Adrenal gland (tissue), 12 donors: Measurements from ENCODE around the gene MCTP2. TPM values are rescaled to one million over a fixed set of nuclear protein-coding genes. Genes with fewer than 3 reads are reported as not detected.

ENCODE experiments used
- DNase-seq, 7 donors: peaks; one replicate each; pipeline ENCODE4 v3.0.0-alpha.2; 2019 to 2020
- H3K27ac ChIP-seq, 5 donors: fragments of 200-600 bp; sonication (generic) in 4 of 5; 1 replicate in 3 of 5; 2 replicates in 2 of 5; pipeline versions ENCODE4 v1.5.1 to v1.8.0; 2016 to 2020; ENCODE audit warnings: mild to moderate bottlenecking in 1 of 5
- H3K27me3 ChIP-seq: fragments of 200-600 bp; 2 replicates; pipeline ENCODE4 v1.8.0; 2021
- H3K36me3 ChIP-seq, 2 donors: fragments of 200-600 bp; replicated peaks in 1 of 2; 1 replicate in 1 of 2; 2 replicates in 1 of 2; pipeline versions ENCODE4 v1.5.1 to v1.8.0; 2018 to 2022
- H3K4me1 ChIP-seq, 2 donors: fragments of 200-600 bp; replicated peaks in 1 of 2; 1 replicate in 1 of 2; 2 replicates in 1 of 2; pipeline versions ENCODE4 v1.5.1 to v1.8.0; 2018 to 2021
- H3K4me3 ChIP-seq, 4 donors: fragments of 200-600 bp; sonication (generic) in 3 of 4; one replicate each; pipeline ENCODE4 v1.5.1; 2016 to 2018
- H3K9me3 ChIP-seq, 3 donors: fragments of 200-600 bp; sonication (generic) in 1 of 3; replicated peaks in 1 of 3; 1 replicate in 2 of 3; 2 replicates in 1 of 3; pipeline versions ENCODE4 v1.5.1 to v1.8.0; 2016 to 2021
- CTCF ChIP-seq, 6 experiments: fragments of 450-650 bp in 4 of 6; fragments of 200-600 bp in 2 of 6; sonication (generic) in 1 of 6; IDR thresholded peaks; 1 replicate in 5 of 6; 2 replicates in 1 of 6; pipeline versions ENCODE4 v1.5.1 to v1.8.0; 2016 to 2021; ENCODE audit warnings: antibody characterized with exemption in 6 of 6, mild to moderate bottlenecking in 2 of 6, moderate library complexity in 1 of 6
- POLR2A ChIP-seq, 2 donors: fragments of 450-650 bp; IDR thresholded peaks; one replicate each; pipeline ENCODE4 v1.6.1; 2017; ENCODE audit warnings: antibody characterized with exemption in 2 of 2, mild to moderate bottlenecking in 2 of 2, moderate library complexity in 1 of 2
- WGBS, 4 donors: extraction: QIAGEN DNeasy Blood & Tissue Kit in 2 of 4; methylation state at CpG; one replicate each; pipeline versions ENCODE4 v1.1.5 to v1.1.7; 2013 to 2017; 5-methylcytosine and 5-hydroxymethylcytosine counted together
- intact Hi-C, 2 donors: fragments of 100-400 bp; cut with DNase I; formaldehyde crosslinking; loops; one replicate each; pipeline versions ENCODE4 v1.14.1 to v1.15.0; 2022 to 2023
- polyA plus RNA-seq, 3 donors: library from polyadenylated mRNA; stranded (reverse); fragments of 200-250 nt in 2 of 3; fragments of 350-450 nt in 1 of 3; fragmentation: Illumina TruSeq in 1 of 3; extraction: RNeasy Lipid Tissue Mini Kit (QIAGEN cat#74804) in 1 of 3; gene quantifications; one replicate each; pipeline ENCODE4 v1.2.3, GENCODE V29; 2013 to 2014
- total RNA-seq, 9 donors: library from RNA; depleted of rRNA in 4 of 9; stranded (reverse); fragments of >200 nt in 4 of 9; fragments of 120-200 nt in 1 of 9; fragmentation: NEBNext Ultra II Directional in 1 of 9; extraction: Animal tissue kit (Norgen Biotek cat#: 25700) in 1 of 9; gene quantifications; one replicate each; pipeline versions ENCODE4 v1.1.0 to v1.2.4, GENCODE V29; 2013 to 2023
- donor health status: healthy with polysubstance abuse.
- donor health status: Bipolar disorder and iron deficiency.
- donor health status: DM: yes; HTN: yes; CAD: no.
- donor health status: DM: no; HTN: no; CAD: no.
- donor health status: DM: no; HTN: no; CAD: no.
- donor health status: DM: yes; HTN: yes; CAD: no.

MCTP2 gene
- total and polyA plus RNA-seq, 12 donors: 2.7 to 21.3 (median 14.4) TPM

GRCh38 chr15:94443186-94443585 is 211.8 kb downstream of the MCTP2 start:
- Histone ChIP-seq H3K4me3 (no peak overlapping the region), H3K27ac (no peak overlapping the region), H3K4me1 (no peaks in the 10 kb centered on the region), H3K36me3 (no peaks in the 10 kb centered on the region), H3K9me3 (no peaks in the 10 kb centered on the region), H3K27me3 (no peaks in the 10 kb centered on the region)
- intact Hi-C loops: no loop called here
- TF ChIP-seq POLR2A (IDR thresholded peaks at IDR 0.05): no peak
- no peak for TF ChIP-seq CTCF (IDR thresholded peaks at IDR 0.05)
- 88 to 95% (median 91%) methylated on average over 5 of the region's 5 CpGs for WGBS, 4 donors
- no peak for DNase-seq

- no peak overlapping the region for H3K4me3 ChIP-seq
- TF ChIP-seq CTCF (IDR thresholded peaks at IDR 0.05) (no peak), POLR2A (IDR thresholded peaks at IDR 0.05) (no peak)
- no peaks in the 10 kb centered on the region for H3K36me3 ChIP-seq
- H3K4me1 ChIP-seq: no peaks in the 10 kb centered on the region
- H3K27me3 ChIP-seq: no peaks in the 10 kb centered on the region
- intact Hi-C loops: no loop called here
- no peaks in the 10 kb centered on the region for H3K9me3 ChIP-seq
- no peak overlapping the region for H3K27ac ChIP-seq
- DNase-seq: no peak
- 81 to 87% (median 83%) methylated on average over 7 of the region's 7 CpGs for WGBS, 4 donors
Observed at GRCh38 chr15:94445566-94446160, 214.3 kb downstream of the MCTP2 start.

- Histone ChIP-seq H3K4me3 (no peak overlapping the region), H3K27me3 (no peaks in the 10 kb centered on the region), H3K9me3 (no peaks in the 10 kb centered on the region), H3K4me1 (no peaks in the 10 kb centered on the region), H3K27ac (no peak overlapping the region), H3K36me3 (no peaks in the 10 kb centered on the region)
- intact Hi-C loops: no loop called here
- TF ChIP-seq POLR2A (IDR thresholded peaks at IDR 0.05) (no peak), CTCF (IDR thresholded peaks at IDR 0.05) (no peak)
- DNase-seq: no peak
Observed at GRCh38 chr15:94446441-94446840, 215.1 kb downstream of the MCTP2 start.

- Histone ChIP-seq H3K36me3 (no peaks in the 10 kb centered on the region), H3K9me3 (peaks cover 0 to 7% (median 0%) of the 10 kb centered on the region in 3 donors), H3K4me1 (no peaks in the 10 kb centered on the region), H3K27me3 (no peaks in the 10 kb centered on the region), H3K4me3 (no peak overlapping the region), H3K27ac (no peak overlapping the region)
- DNase-seq: no peak
- TF ChIP-seq CTCF (IDR thresholded peaks at IDR 0.05) (no peak), POLR2A (IDR thresholded peaks at IDR 0.05) (no peak)
- WGBS, 4 donors: 71 to 88% (median 76%) methylated on average over 1 of the region's 1 CpG
- intact Hi-C loops: no loop called here
Observed at GRCh38 chr15:94451466-94451865, 220.1 kb downstream of the MCTP2 start.
